MCF 10A (cell line): ENCODE results near the gene TRAPPC12. TPM values are rescaled to one million over a fixed set of nuclear protein-coding genes. Genes with fewer than 3 reads are reported as not detected.

Experiments
- BruUV-seq: library from RNA; stranded (reverse); fragments of 400-500 nt; replicated peaks from 2 replicates; lab custom pipeline; 2021; lab: Mats Ljungman, UMichigan
- CTCF ChIA-PET: fragments of 300-600 bp; sonication (Branson Sonifier 250); formaldehyde crosslinking; extraction: SDS; loops from one replicate; lab custom pipeline; 2021; ENCODE audit warnings: antibody characterized with exemption, inconsistent platforms; lab: Yijun Ruan, JAX
- POLR2A ChIA-PET: fragments of 300-600, 350-650 bp; sonication (Branson Sonifier 250); formaldehyde crosslinking; extraction: SDS; loops from one replicate; lab custom pipeline; 2020; ENCODE audit warnings: antibody characterized with exemption, inconsistent platforms; lab: Yijun Ruan, JAX
- DNase-seq: peaks from one replicate; pipeline ENCODE4 v3.0.0-alpha.2; 2018; ENCODE audit not compliant: unreplicated experiment
- H3K27ac Mint-ChIP-seq: one replicate; pipeline ENCODE4 v1.8.0; 2022; ENCODE audit warnings: mild to moderate bottlenecking, low read depth, mixed read lengths; ENCODE audit not compliant: unreplicated experiment
- H3K27me3 Mint-ChIP-seq: one replicate; pipeline ENCODE4 v1.8.0; 2022; ENCODE audit warnings: mixed read lengths; ENCODE audit not compliant: insufficient read depth, unreplicated experiment
- H3K36me3 Mint-ChIP-seq: one replicate; pipeline ENCODE4 v1.8.0; 2022; ENCODE audit warnings: mild to moderate bottlenecking, moderate library complexity, mixed read lengths; ENCODE audit not compliant: insufficient read depth, unreplicated experiment
- H3K4me1 Mint-ChIP-seq: one replicate; pipeline ENCODE4 v1.8.0; 2022; ENCODE audit warnings: mixed read lengths; ENCODE audit not compliant: insufficient read depth, unreplicated experiment
- H3K4me3 Mint-ChIP-seq: one replicate; pipeline ENCODE4 v1.8.0; 2022; ENCODE audit warnings: mild to moderate bottlenecking, moderate library complexity, mixed read lengths; ENCODE audit not compliant: unreplicated experiment
- H3K9me3 Mint-ChIP-seq: one replicate; pipeline ENCODE4 v1.8.0; 2022; ENCODE audit warnings: mixed read lengths; ENCODE audit not compliant: unreplicated experiment
- intact Hi-C: fragments of 100-400 bp; cut with micrococcal nuclease; formaldehyde crosslinking; loops from 2 replicates; pipeline ENCODE4 v1.14.1; 2022
- total RNA-seq: library from RNA; stranded (reverse); gene quantifications from 2 replicates; pipeline ENCODE4 v1.2.3, GENCODE V29; 2022
- TF ChIP-seq, protein P1 (sequence below): fragments of 200-600 bp; IDR thresholded peaks from one replicate; pipeline ENCODE4 v1.8.0; 2022; ENCODE audit warnings: antibody characterized with exemption, mild to moderate bottlenecking; ENCODE audit not compliant: unreplicated experiment

TRAPPC12 gene
- total RNA-seq, 1 experiment from 2014 or later: 84.4 TPM

DNA sequence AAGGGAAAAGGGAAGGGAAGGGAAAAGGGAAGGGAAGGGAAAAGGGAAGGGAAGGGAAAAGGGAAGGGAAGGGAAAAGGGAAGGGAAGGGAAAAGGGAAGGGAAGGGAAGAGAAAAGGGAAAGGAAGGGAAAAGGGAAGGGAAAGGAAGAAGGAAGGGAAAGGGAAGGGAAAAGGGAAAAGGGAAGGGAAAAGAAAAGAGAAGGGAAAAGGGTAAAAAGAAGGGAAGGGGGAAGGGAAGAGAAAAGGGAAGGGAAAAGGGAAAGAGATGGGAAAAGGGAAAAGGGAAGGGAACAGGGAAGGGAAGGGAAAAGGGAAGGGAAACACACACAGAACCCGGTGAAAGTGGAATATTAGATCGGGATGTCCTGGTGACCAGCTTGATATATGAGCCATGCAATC is 42.6 kb upstream of the TRAPPC12 start:
- no peak for DNase-seq
- TF ChIP-seq, protein P1, sequence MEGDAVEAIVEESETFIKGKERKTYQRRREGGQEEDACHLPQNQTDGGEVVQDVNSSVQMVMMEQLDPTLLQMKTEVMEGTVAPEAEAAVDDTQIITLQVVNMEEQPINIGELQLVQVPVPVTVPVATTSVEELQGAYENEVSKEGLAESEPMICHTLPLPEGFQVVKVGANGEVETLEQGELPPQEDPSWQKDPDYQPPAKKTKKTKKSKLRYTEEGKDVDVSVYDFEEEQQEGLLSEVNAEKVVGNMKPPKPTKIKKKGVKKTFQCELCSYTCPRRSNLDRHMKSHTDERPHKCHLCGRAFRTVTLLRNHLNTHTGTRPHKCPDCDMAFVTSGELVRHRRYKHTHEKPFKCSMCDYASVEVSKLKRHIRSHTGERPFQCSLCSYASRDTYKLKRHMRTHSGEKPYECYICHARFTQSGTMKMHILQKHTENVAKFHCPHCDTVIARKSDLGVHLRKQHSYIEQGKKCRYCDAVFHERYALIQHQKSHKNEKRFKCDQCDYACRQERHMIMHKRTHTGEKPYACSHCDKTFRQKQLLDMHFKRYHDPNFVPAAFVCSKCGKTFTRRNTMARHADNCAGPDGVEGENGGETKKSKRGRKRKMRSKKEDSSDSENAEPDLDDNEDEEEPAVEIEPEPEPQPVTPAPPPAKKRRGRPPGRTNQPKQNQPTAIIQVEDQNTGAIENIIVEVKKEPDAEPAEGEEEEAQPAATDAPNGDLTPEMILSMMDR: no peak
- Mint-ChIP-seq H3K4me1 (no peaks in the 10 kb centered on the region), H3K36me3 (peaks cover 53% of the 10 kb centered on the region), H3K9me3 (no peaks in the 10 kb centered on the region), H3K27ac (no peak overlapping the region), H3K27me3 (no peaks in the 10 kb centered on the region), H3K4me3 (no peak overlapping the region)
- intact Hi-C loops: no loop called here
- BruUV-seq: no TSS peak
- CTCF ChIA-PET: no interaction called here
- POLR2A ChIA-PET: no interaction called here

DNA sequence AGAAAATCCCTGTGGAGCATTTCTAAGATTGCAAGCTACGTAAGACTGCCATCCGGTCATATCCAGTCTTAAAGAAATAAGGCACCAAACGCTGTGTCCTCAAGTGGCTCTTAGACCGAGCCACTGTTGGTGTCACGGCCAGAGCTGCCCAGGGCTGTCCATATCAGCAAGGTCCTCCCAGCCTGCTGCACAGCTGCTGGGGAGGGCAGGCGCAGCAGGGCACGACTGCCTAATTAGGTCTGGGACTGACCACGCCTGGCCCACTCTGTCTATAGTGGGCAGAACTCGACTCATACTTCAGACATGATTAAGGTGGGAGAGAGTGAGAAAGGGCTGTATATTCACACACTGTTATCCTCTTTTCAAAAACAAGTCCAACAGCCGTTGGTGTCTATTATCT is 41.2 kb upstream of the TRAPPC12 start:
- TF ChIP-seq, protein P1: no peak
- Mint-ChIP-seq H3K9me3 (no peaks in the 10 kb centered on the region), H3K27me3 (no peaks in the 10 kb centered on the region), H3K4me1 (no peaks in the 10 kb centered on the region), H3K27ac (no peak overlapping the region), H3K4me3 (no peak overlapping the region), H3K36me3 (peaks cover 44% of the 10 kb centered on the region)
- intact Hi-C loops: no loop called here
- BruUV-seq: no TSS peak
- ChIA-PET CTCF (interaction anchor here (0.6 to 1.0 kb wide), 2 partner anchors 17 to 649 kb away, joined by 3 read pairs; no protein-coding TSS in a partner anchor), POLR2A (no interaction called here)
- DNase-seq: no peak

DNA sequence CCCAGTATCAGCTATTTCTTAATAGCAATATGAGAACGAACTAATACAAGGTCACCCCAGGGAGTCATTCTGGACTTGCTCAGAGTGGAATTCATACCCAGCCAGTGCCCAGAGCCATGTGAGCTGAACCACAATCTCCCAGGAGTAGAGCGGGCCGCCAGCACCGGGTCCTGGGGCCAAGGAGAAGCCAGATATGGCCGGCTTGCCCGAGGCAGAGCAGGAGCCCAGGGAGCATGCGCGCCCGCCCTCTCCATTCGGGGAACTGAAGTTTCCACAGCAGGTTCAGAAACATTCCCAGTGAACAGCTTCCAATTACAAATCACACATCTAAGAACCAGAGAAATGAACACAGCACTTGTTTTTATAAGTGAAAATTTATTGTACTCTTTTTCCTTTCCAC is 39.4 kb upstream of the TRAPPC12 start:
- POLR2A ChIA-PET: no interaction called here
- Mint-ChIP-seq H3K27ac (no peak overlapping the region), H3K36me3 (peaks cover 34% of the 10 kb centered on the region), H3K27me3 (no peaks in the 10 kb centered on the region), H3K4me1 (no peaks in the 10 kb centered on the region), H3K4me3 (no peak overlapping the region), H3K9me3 (no peaks in the 10 kb centered on the region)
- CTCF ChIA-PET: no interaction called here
- BruUV-seq: no TSS peak
- TF ChIP-seq, protein P1: no peak
- intact Hi-C loops: no loop called here
- DNase-seq: no peak

DNA sequence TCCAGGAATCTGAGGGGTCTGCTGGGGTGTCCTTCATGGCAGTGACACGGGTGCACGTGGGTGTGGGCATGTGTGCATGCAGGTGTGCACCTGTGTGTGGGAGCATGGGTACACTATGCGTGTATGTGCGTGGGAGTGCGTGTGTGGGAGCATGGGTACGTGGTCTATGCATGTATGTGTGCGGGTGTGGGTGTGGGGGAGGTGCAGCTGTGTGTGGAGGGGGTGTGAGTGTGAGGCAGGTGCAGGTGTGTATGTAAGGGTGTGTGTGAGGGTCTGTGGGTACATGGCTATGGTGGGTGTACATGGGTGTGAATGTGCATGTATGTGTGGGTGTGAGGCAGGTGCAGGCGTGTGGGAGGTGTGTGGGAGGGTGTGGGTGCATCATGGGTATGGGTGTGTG is 38.2 kb upstream of the TRAPPC12 start:
- Mint-ChIP-seq H3K9me3 (no peaks in the 10 kb centered on the region), H3K27ac (no peak overlapping the region), H3K36me3 (peaks cover 31% of the 10 kb centered on the region), H3K4me3 (no peak overlapping the region), H3K4me1 (no peaks in the 10 kb centered on the region), H3K27me3 (no peaks in the 10 kb centered on the region)
- POLR2A ChIA-PET: interaction anchor here (0.6 kb wide), 1 partner anchor 34 kb away, joined by 3 read pairs; no protein-coding TSS in a partner anchor
- no peak for DNase-seq
- intact Hi-C loops: no loop called here
- no TSS peak for BruUV-seq
- CTCF ChIA-PET: no interaction called here
- TF ChIP-seq, protein P1: no peak
